ENCODE results near the gene NXPH2. TPM values are rescaled to one million over a fixed set of nuclear protein-coding genes. Genes with fewer than 3 reads are reported as not detected.
"Not testable (repeated sequence)": the region's sequence is repeated elsewhere in the genome, so short reads cannot be mapped to it uniquely, and the experiment has no call there.

NXPH2 gene
- total RNA-seq, 1 experiment from 2014 or later: not detected

GRCh38 chr2:138654146-138654545 is 126.0 kb downstream of the NXPH2 start:
- in situ Hi-C loops (cut with HindIII; ENCODE audit: low sequenced_read_pairs): no loop called here
- no peak for DNase-seq (ENCODE audit: low spot score)

GRCh38 chr2:138652378-138652777 is 127.8 kb downstream of the NXPH2 start:
- in situ Hi-C loops (cut with HindIII; ENCODE audit: low sequenced_read_pairs): no loop called here
- no peak for DNase-seq (ENCODE audit: low spot score)

- DNase-seq (ENCODE audit: low spot score): no peak
- in situ Hi-C loops (cut with HindIII; ENCODE audit: low sequenced_read_pairs): no loop called here
Measured at GRCh38 chr2:138649571-138649970, 130.6 kb downstream of the NXPH2 start.

GRCh38 chr2:138648606-138649005 is 131.6 kb downstream of the NXPH2 start:
- in situ Hi-C loops (cut with HindIII; ENCODE audit: low sequenced_read_pairs): no loop called here
- no peak for DNase-seq (ENCODE audit: low spot score)

GRCh38 chr2:138644776-138645175 is 135.4 kb downstream of the NXPH2 start:
- DNase-seq (ENCODE audit: low spot score); in situ Hi-C loops (cut with HindIII; ENCODE audit: low sequenced_read_pairs): not testable (repeated sequence)

GRCh38 chr2:138640921-138641676 is 139.1 kb downstream of the NXPH2 start:
- in situ Hi-C loops (cut with HindIII; ENCODE audit: low sequenced_read_pairs): no loop called here
- DNase-seq (ENCODE audit: low spot score): no peak

- DNase-seq (ENCODE audit: low spot score): no peak
- in situ Hi-C loops (cut with HindIII; ENCODE audit: low sequenced_read_pairs): no loop called here
Measured at GRCh38 chr2:138637686-138638085, 142.5 kb downstream of the NXPH2 start.

GRCh38 chr2:138637061-138637460 is 143.1 kb downstream of the NXPH2 start:
- in situ Hi-C loops (cut with HindIII; ENCODE audit: low sequenced_read_pairs): no loop called here
- DNase-seq (ENCODE audit: low spot score): no peak

- in situ Hi-C loops (cut with HindIII; ENCODE audit: low sequenced_read_pairs): no loop called here
- DNase-seq (ENCODE audit: low spot score): no peak
Measured at GRCh38 chr2:138633049-138633448, 147.1 kb downstream of the NXPH2 start.

- no peak for DNase-seq (ENCODE audit: low spot score)
- in situ Hi-C loops (cut with HindIII; ENCODE audit: low sequenced_read_pairs): no loop called here
Measured at GRCh38 chr2:138632066-138632620, 148.0 kb downstream of the NXPH2 start.

GRCh38 chr2:138630164-138630563 is 150.0 kb downstream of the NXPH2 start:
- no peak for DNase-seq (ENCODE audit: low spot score)
- in situ Hi-C loops (cut with HindIII; ENCODE audit: low sequenced_read_pairs): no loop called here

GRCh38 chr2:138626148-138626547 is 154.0 kb downstream of the NXPH2 start:
- in situ Hi-C loops (cut with HindIII; ENCODE audit: low sequenced_read_pairs): no loop called here
- no peak for DNase-seq (ENCODE audit: low spot score)

GRCh38 chr2:138622613-138623012 is 157.6 kb downstream of the NXPH2 start:
- no peak for DNase-seq (ENCODE audit: low spot score)
- in situ Hi-C loops (cut with HindIII; ENCODE audit: low sequenced_read_pairs): no loop called here

GRCh38 chr2:138621139-138621538 is 159.1 kb downstream of the NXPH2 start:
- no peak for DNase-seq (ENCODE audit: low spot score)
- in situ Hi-C loops (cut with HindIII; ENCODE audit: low sequenced_read_pairs): no loop called here

- in situ Hi-C loops (cut with HindIII; ENCODE audit: low sequenced_read_pairs): no loop called here
- no peak for DNase-seq (ENCODE audit: low spot score)
Measured at GRCh38 chr2:138620431-138620830, 159.8 kb downstream of the NXPH2 start.

Measured in G401 (cell line).